H1 (cell line): ENCODE data around the gene SERPING1. TPM values are rescaled to one million over a fixed set of nuclear protein-coding genes. Genes with fewer than 3 reads are reported as not detected.

ENCODE experiments used
- CTCF ChIA-PET: fragments of 300-600 bp; sonication (Branson Sonifier 250); formaldehyde crosslinking; loops from one replicate; lab custom pipeline; 2021; ENCODE audit not compliant: partially characterized antibody; lab: Charles Lee
- POLR2A ChIA-PET: fragments of 300-600 bp; sonication (Branson Sonifier 250); formaldehyde crosslinking; loops from one replicate; lab custom pipeline; 2021; ENCODE audit warnings: inconsistent platforms; ENCODE audit not compliant: partially characterized antibody; lab: Charles Lee
- DNase-seq, 2 experiments: peaks; one replicate each; pipeline versions ENCODE4 v3.0.0 to v3.0.0-alpha.2; 2010 to 2022; ENCODE audit warnings: low spot score in 2 of 2, low read depth in 1 of 2, mixed read lengths in 1 of 2
- FAIRE-seq: peaks from 2 replicates; lab custom pipeline; 2011; peaks lifted over from hg19 to GRCh38; lab: Jason Lieb, UNC
- H2AFZ ChIP-seq: 2 replicates; pipeline ENCODE4 v1.8.1; 2012; ENCODE audit warnings: low read length, inconsistent platforms
- H2AK5ac ChIP-seq: 2 replicates; pipeline ENCODE4 v1.6.1; 2013; ENCODE audit warnings: low read depth, low read length
- H2BK120ac ChIP-seq: replicated peaks from 2 replicates; pipeline ENCODE3; 2013; ENCODE audit warnings: low read depth, low read length, inconsistent platforms
- H2BK12ac ChIP-seq: 2 replicates; pipeline ENCODE4 v1.6.1; 2013; ENCODE audit warnings: low read depth, low read length
- H2BK15ac ChIP-seq: 2 replicates; pipeline ENCODE4 v1.6.1; 2013; ENCODE audit warnings: low read length
- H2BK20ac ChIP-seq: 2 replicates; pipeline ENCODE4 v1.6.1; 2013; ENCODE audit warnings: low read length
- H2BK5ac ChIP-seq: 2 replicates; pipeline ENCODE4 v1.6.1; 2013; ENCODE audit warnings: low read depth, low read length
- H3K14ac ChIP-seq: 2 replicates; pipeline ENCODE4 v1.6.1; 2013; ENCODE audit warnings: inconsistent platforms; ENCODE audit not compliant: insufficient read length
- H3K18ac ChIP-seq: 2 replicates; pipeline ENCODE4 v1.6.1; 2013; ENCODE audit warnings: low read length; ENCODE audit errors: extremely low read depth
- H3K23ac ChIP-seq: 2 replicates; pipeline ENCODE4 v1.6.1; 2013; ENCODE audit warnings: inconsistent platforms; ENCODE audit not compliant: insufficient read length
- H3K23me2 ChIP-seq: 2 replicates; pipeline ENCODE4 v1.6.1; 2013; ENCODE audit warnings: low read depth, low read length
- H3K27ac ChIP-seq: 2 replicates; pipeline ENCODE4 v1.6.1; 2011; ENCODE audit warnings: low read depth, low read length, inconsistent platforms
- H3K27me3 ChIP-seq, 4 experiments: replicated peaks in 1 of 4; 1 replicate in 1 of 4; 2 replicates in 3 of 4; pipeline versions ENCODE4 v1.6.1 to v1.8.1; 2011 to 2013; ENCODE audit warnings: low read length in 3 of 4, mild to moderate bottlenecking in 3 of 4, inconsistent platforms in 2 of 4, mixed read lengths in 2 of 4, moderate library complexity in 1 of 4; ENCODE audit not compliant: control insufficient read depth in 3 of 4, insufficient read depth in 3 of 4; ENCODE audit errors: extremely low read depth in 1 of 4
- H3K36me3 ChIP-seq, 4 experiments: 2 replicates each; pipeline versions ENCODE4 v1.6.1 to v1.8.1; 2011 to 2013; ENCODE audit warnings: mild to moderate bottlenecking in 4 of 4, low read length in 3 of 4, moderate library complexity in 2 of 4, control low read depth in 1 of 4, inconsistent platforms in 1 of 4; ENCODE audit not compliant: insufficient read depth in 4 of 4, control insufficient read depth in 2 of 4
- H3K4ac ChIP-seq: replicated peaks from 2 replicates; pipeline ENCODE3; 2013; ENCODE audit warnings: low read length, low read depth, mixed read lengths, inconsistent platforms; ENCODE audit not compliant: insufficient read length
- H3K4me1 ChIP-seq, 4 experiments: replicated peaks in 1 of 4; 1 replicate in 1 of 4; 2 replicates in 3 of 4; pipeline versions ENCODE4 v1.6.1 to v1.8.1; 2011 to 2013; ENCODE audit warnings: low read length in 3 of 4, inconsistent platforms in 2 of 4, mixed read lengths in 1 of 4; ENCODE audit not compliant: insufficient read depth in 4 of 4, control insufficient read depth in 3 of 4
- H3K4me2 ChIP-seq, 2 experiments: 2 replicates each; pipeline versions ENCODE4 v1.6.1 to v1.8.1; 2011 to 2013; ENCODE audit warnings: low read depth in 2 of 2, low read length in 2 of 2, control low read depth in 1 of 2, inconsistent platforms in 1 of 2, mild to moderate bottlenecking in 1 of 2; ENCODE audit not compliant: insufficient read depth in 1 of 2
- H3K4me3 ChIP-seq, 4 experiments: fragments of 200-600, 300-600 bp in 1 of 4; sonication (generic), shearing (Covaris generic), sonication (Bioruptor Twin) in 1 of 4; 2 replicates each; pipeline versions ENCODE4 v1.5.1 to v1.8.1; 2011 to 2016; ENCODE audit warnings: low read length in 4 of 4, low read depth in 3 of 4, control low read depth in 2 of 4, inconsistent platforms in 2 of 4, mild to moderate bottlenecking in 2 of 4, mixed read lengths in 1 of 4, moderate library complexity in 1 of 4; ENCODE audit not compliant: insufficient read depth in 2 of 4; ENCODE audit errors: extremely low read depth in 1 of 4
- H3K56ac ChIP-seq: replicated peaks from 2 replicates; pipeline ENCODE3; 2013; ENCODE audit warnings: low read depth, mild to moderate bottlenecking, mixed read lengths, low read length, inconsistent platforms; ENCODE audit not compliant: insufficient read length
- H3K79me1 ChIP-seq: 2 replicates; pipeline ENCODE4 v1.6.1; 2013; ENCODE audit warnings: low read depth, low read length, control low read depth
- H3K79me2 ChIP-seq, 2 experiments: 2 replicates each; pipeline versions ENCODE4 v1.6.1 to v1.8.1; 2012 to 2013; ENCODE audit warnings: low read length in 2 of 2, mild to moderate bottlenecking in 2 of 2, inconsistent platforms in 1 of 2; ENCODE audit not compliant: insufficient read depth in 2 of 2, control insufficient read depth in 1 of 2
- H3K9ac ChIP-seq, 4 experiments: replicated peaks in 1 of 4; 1 replicate in 1 of 4; 2 replicates in 3 of 4; pipeline versions ENCODE4 v1.6.1 to v1.8.1; 2011 to 2013; ENCODE audit warnings: low read depth in 3 of 4, low read length in 3 of 4, control low read depth in 2 of 4, mild to moderate bottlenecking in 2 of 4, moderate library complexity in 2 of 4, inconsistent platforms in 1 of 4; ENCODE audit errors: extremely low read depth in 1 of 4
- H3K9me3 ChIP-seq, 2 experiments: 2 replicates each; pipeline versions ENCODE4 v1.6.1 to v1.8.1; 2012 to 2013; ENCODE audit warnings: mild to moderate bottlenecking in 2 of 2, moderate library complexity in 2 of 2, control low read depth in 1 of 2, inconsistent platforms in 1 of 2, low read depth in 1 of 2, low read length in 1 of 2, mixed read lengths in 1 of 2; ENCODE audit not compliant: insufficient read depth in 2 of 2
- H4K20me1 ChIP-seq, 2 experiments: replicated peaks in 1 of 2; 2 replicates each; pipeline versions ENCODE3 to v1.8.1; 2011 to 2013; ENCODE audit warnings: inconsistent platforms in 2 of 2, low read length in 2 of 2, mild to moderate bottlenecking in 1 of 2; ENCODE audit not compliant: insufficient read depth in 2 of 2, control insufficient read depth in 1 of 2
- H4K5ac ChIP-seq: 2 replicates; pipeline ENCODE4 v1.6.1; 2013; ENCODE audit warnings: low read length, low read depth, mixed read lengths, inconsistent platforms; ENCODE audit not compliant: insufficient read length
- H4K8ac ChIP-seq: 2 replicates; pipeline ENCODE4 v1.8.0; 2013; ENCODE audit warnings: mild to moderate bottlenecking, moderate library complexity, low read length, inconsistent platforms; ENCODE audit not compliant: insufficient read depth; ENCODE audit errors: extremely low read depth
- H4K91ac ChIP-seq: replicated peaks from 2 replicates; pipeline ENCODE3; 2013; ENCODE audit warnings: low read length, mixed read lengths, inconsistent platforms; ENCODE audit not compliant: insufficient read length
- ASH2L ChIP-seq: fragments of 200-600, 300-600 bp; sonication (generic); IDR thresholded peaks from one replicate; pipeline ENCODE4 v1.7.1; 2017; ENCODE audit warnings: low read length
- BCL11A ChIP-seq, 2 experiments: IDR thresholded peaks; one replicate each; pipeline ENCODE4 v1.6.1; 2011; ENCODE audit warnings: low read depth in 2 of 2, low read length in 2 of 2, mild to moderate bottlenecking in 2 of 2
- CHD2 ChIP-seq: IDR thresholded peaks from 2 replicates; pipeline ENCODE4 v1.6.1; 2012; ENCODE audit warnings: low read length, improper control_type of control experiment
- RNF2 ChIP-seq: fragments of 200-900, 300-1000 bp; sonication (generic); IDR thresholded peaks from 2 replicates; pipeline ENCODE4 v1.7.1; 2016; ENCODE audit warnings: borderline replicate concordance, low read depth, mild to moderate bottlenecking, antibody characterized with exemption, low read length; ENCODE audit not compliant: poor library complexity, severe bottlenecking; ENCODE audit errors: missing control alignments
- TAF1 ChIP-seq: IDR thresholded peaks from 2 replicates; pipeline ENCODE4 v1.6.1; 2011; ENCODE audit warnings: mild to moderate bottlenecking, low read depth, low read length
- ZNF274 ChIP-seq: IDR thresholded peaks from 2 replicates; pipeline ENCODE4 v1.7.0; 2012; ENCODE audit warnings: low read length, borderline replicate concordance; ENCODE audit errors: extremely low read depth
- WGBS, 2 experiments: shearing (Covaris generic) in 1 of 2; methylation state at CpG; one replicate each; pipeline versions ENCODE4 v1.1.6 to v1.1.7; 2013 to 2015; ENCODE audit warnings: low lambda C conversion rate in 2 of 2, mixed read lengths in 2 of 2, inconsistent platforms in 1 of 2, low coverage in 1 of 2, missing lambda C conversion rate in 1 of 2; ENCODE audit not compliant: insufficient replicate concordance in 2 of 2, insufficient coverage in 1 of 2, insufficient read length in 1 of 2; ENCODE audit errors: extremely low coverage in 1 of 2, missing lambda C conversion rate in 1 of 2; 5-methylcytosine and 5-hydroxymethylcytosine counted together
- polyA plus RNA-seq, 7 experiments: library from polyadenylated mRNA; depleted of rRNA in 3 of 7; stranded (reverse) in 5 of 7; unstranded in 2 of 7; fragments of >200 nt in 5 of 7; fragments of 200-250 nt in 2 of 7; gene quantifications; 1 replicate in 5 of 7; 2 replicates in 1 of 7; 4 replicates in 1 of 7; pipeline versions ENCODE4 v1.2.1 to v1.2.3, GENCODE V29; 2011 to 2013; ENCODE audit warnings: missing spikeins in 2 of 7, mixed read lengths in 2 of 7
- total RNA-seq: library from RNA; stranded (reverse); fragmentation: NEBNext Ultra II Directional; extraction: Animal tissue kit (Norgen Biotek cat#: 25700); gene quantifications from 2 replicates; pipeline ENCODE4 v1.2.1, GENCODE V29; 2021

Gene SERPING1
- total and polyA plus RNA-seq, 2 of the 8 experiments (the other 6 are each of a cell fraction or from before 2014, with no cell fraction given): 50.9 to 54.8 TPM

- 86% methylated on average over 4 of the region's 4 CpGs; no CpG with 5 or more reads in 1 of the 2 experiments for WGBS, 2 experiments
- H3K79me2 ChIP-seq: no peaks in the 10 kb centered on the region
- H3K4ac ChIP-seq: no peak overlapping the region
- H3K23me2 ChIP-seq: no peaks in the 10 kb centered on the region
- H2BK120ac ChIP-seq: no peak overlapping the region
- H3K9ac ChIP-seq: no peak overlapping the region
- H3K27ac ChIP-seq: no peak overlapping the region
- no peaks in the 10 kb centered on the region for H3K27me3 ChIP-seq
- peaks cover 0 to 31% (median 6%) of the 10 kb centered on the region in 4 experiments for H3K36me3 ChIP-seq
- no peaks in the 10 kb centered on the region for H3K9me3 ChIP-seq
- H4K91ac ChIP-seq: no peak overlapping the region
- no peak overlapping the region for H3K4me2 ChIP-seq
- DNase-seq (no peak), FAIRE-seq (no peak)
- TF ChIP-seq ZNF274 (no peak), BCL11A (IDR thresholded peaks at IDR 0.05; ENCODE audit: low read depth in 2 of 2, low read length in 2 of 2) (no peak), CHD2 (no peak), ASH2L (no peak), RNF2 (no peak), TAF1 (no peak)
- no peak overlapping the region for H3K4me3 ChIP-seq
- H2BK12ac ChIP-seq: no peak overlapping the region
- no peak overlapping the region for H2BK15ac ChIP-seq
- H2AFZ ChIP-seq: no peak overlapping the region
- H4K5ac ChIP-seq: no peak overlapping the region
- no peak overlapping the region for H2AK5ac ChIP-seq
- H3K23ac ChIP-seq: no peak overlapping the region
- no peak overlapping the region for H3K56ac ChIP-seq
- H2BK20ac ChIP-seq: no peak overlapping the region
- ChIA-PET CTCF (interaction anchor here (1.0 to 6.2 kb wide), 3 partner anchors 9 to 42 kb away, joined by 4 to 34 read pairs (median 18); partner anchors contain the start of gene UBE2L6), POLR2A (interaction anchor here (0.7 to 51.1 kb wide), 5 partner anchors 12 to 272 kb away, joined by 3 to 1546 read pairs (median 4); partner anchors contain the start of genes CLP1, P2RX3, SERPING1 and YPEL4)
- no peaks in the 10 kb centered on the region for H4K20me1 ChIP-seq
- no peak overlapping the region for H3K18ac ChIP-seq
- H2BK5ac ChIP-seq: no peak overlapping the region
- H3K14ac ChIP-seq: no peak overlapping the region
- H4K8ac ChIP-seq: no peak overlapping the region
- no peaks in the 10 kb centered on the region for H3K4me1 ChIP-seq
- H3K79me1 ChIP-seq: no peaks in the 10 kb centered on the region
These were observed 12.7 kb downstream of the SERPING1 start for GRCh38 chr11:57610170-57610569.
